Stimulated activated CD4-positive, alpha-beta T cell treated with anti-CD3 and anti-CD28 coated beads, Interleukin-1b, Interleukin-23, amount 100 ng/mL, for 4 hours (primary cell): Measurements from ENCODE around the gene NPBWR2.
"Not testable (repeated sequence)": the region's sequence is repeated elsewhere in the genome, so short reads cannot be mapped to it uniquely, and the experiment has no call there.

Experiments
- DNase-seq, 2 donors: peaks; one replicate each; pipeline ENCODE4 v3.0.0-alpha.2; 2020; ENCODE audit warnings: low read depth in 2 of 2

Gene NPBWR2

DNA sequence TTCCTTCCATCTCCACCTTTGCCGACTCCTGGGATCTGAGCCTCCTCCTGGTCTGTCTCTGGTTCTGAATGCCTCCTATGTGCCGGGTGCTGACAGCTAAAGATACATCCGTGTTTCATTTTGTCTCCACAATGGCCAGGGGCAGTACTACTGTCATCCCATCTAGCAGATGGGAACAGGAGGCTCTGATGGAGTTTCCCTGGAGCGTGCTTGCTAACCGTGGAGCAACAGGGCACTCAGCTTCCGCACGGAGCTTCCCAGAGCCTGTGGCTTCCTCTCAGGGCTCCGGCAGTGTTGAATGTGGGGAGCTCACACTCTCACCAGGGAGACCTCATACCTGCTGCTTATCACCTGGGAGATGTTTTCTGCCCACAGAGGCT lies 11.9 kb upstream of the NPBWR2 start:
- DNase-seq: no peak

GRCh38 chr20:64117432-64117777 lies 10.0 kb upstream of the NPBWR2 start:
- DNase-seq: not testable (repeated sequence)

- DNase-seq: no peak
Measured at GRCh38 chr20:64116541-64117431, 9.4 kb upstream of the NPBWR2 start.

DNA sequence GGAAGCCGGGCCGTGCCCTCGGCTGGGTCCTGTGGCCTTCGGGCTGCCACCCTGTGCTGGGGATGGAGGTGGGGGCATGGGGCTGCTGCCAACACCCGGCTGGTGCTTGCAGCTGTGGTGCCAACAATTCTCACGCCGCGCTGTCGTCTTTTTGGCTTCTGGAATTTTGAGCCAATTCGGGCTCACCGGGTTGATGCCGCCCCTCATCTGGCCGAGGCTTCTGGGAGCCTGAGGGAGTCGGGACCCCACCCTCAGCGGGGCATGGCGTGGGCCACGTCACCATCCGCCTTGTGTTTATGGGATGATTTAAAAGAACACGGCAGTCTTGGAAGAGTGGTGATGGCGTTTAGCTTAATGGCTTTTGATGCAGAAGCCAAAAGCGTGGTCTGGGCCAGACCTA lies 8.7 kb upstream of the NPBWR2 start:
- DNase-seq: no peak

GRCh38 chr20:64115171-64115911 lies 8.0 kb upstream of the NPBWR2 start:
- no peak for DNase-seq

DNA sequence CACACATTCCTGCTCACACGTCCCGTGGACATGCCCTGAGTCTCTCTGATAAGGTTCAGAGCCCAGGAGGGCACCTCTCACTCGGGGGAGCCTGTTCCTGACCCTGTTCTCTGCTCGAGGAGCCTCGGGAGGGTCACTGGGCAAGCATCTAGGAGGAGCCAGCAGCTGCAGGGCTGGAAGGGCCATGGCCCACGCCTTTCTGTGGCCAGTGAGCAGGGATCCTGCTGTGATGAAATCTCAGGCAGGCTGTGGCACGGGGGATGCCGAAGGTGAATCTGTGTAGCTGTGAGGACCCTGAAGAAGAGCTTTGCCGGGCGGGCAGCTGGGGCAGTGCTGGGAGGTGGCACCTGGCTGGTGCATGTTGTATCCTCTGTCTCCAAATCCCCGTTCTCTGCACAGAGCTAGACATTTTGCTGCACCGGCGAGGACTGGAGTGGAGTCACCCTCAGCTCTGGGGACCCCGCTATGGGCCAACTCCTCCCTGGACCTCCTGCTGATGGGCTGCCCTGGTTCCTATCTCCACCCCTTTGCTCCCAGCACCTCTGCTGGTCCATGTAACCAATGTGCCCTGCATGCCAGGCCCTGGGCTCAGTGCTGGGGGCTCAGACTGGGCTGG lies 7.1 kb upstream of the NPBWR2 start:
- DNase-seq: no peak

DNA sequence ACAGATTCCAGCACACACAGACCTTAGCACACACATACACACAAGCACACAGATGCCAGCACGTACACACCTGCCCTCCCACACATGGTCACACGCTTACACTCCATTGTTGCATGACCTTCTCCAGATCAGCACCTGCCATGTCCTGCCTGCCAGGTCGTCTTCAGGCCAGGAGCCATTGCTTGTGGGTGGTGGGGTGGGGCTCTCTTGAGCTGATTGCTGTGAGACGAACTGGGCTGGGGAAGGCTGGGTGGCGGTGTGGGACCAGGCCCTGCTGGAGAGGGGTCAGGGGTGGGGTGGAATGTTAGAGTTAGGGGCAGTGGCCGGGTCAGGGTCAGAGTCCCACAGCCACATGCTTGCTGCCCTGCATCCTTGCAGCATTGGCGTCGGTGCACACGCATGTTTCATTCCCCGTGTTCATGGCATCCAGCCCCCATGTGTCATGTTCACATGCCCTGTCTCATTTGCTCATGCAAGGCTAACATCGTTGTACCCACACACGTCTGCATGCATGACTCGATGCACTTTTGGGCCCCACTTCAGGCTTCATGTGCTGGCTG lies 6.5 kb upstream of the NPBWR2 start:
- DNase-seq: no peak

GRCh38 chr20:64113444-64113775 lies 6.0 kb upstream of the NPBWR2 start:
- no peak for DNase-seq

DNA sequence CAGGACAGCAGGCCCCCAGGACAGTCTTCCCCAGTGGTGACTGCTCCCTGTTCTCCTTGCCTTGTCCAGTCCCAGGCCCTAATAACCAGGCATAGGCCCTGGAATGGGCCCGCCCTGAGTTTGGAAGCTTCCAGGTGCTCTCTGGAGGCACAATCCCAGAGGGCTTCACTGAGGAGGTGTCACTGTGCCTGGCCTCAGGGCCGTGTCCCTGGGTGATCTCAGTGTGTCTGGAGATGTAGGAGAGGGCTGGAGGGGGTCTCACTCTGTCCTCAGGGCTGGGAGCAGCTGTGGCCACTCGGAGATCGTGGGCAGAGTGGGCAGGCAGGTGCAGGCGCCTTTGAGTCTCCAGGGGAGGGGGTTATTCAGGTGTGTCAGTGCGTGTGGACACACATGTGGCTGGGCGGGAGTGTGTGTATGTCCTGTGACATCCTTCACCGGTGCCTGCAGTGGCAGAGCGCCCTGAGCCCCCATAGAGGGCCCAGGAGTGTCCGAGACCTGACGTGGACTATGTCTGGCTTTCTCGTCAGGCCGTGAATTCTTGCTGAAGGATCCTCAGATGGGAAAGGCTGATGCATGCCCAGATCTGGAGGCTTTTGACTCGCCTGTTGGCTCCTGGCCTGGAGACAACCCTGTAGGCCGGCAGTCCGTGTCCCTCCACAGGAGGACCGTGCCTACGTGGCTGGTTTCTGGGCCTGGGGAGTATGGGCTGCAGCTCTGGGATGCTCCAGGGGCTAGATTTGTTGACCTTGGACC lies 5.5 kb upstream of the NPBWR2 start:
- no peak for DNase-seq

GRCh38 chr20:64111841-64112641 lies 4.7 kb upstream of the NPBWR2 start:
- DNase-seq: no peak

- no peak for DNase-seq
Measured at GRCh38 chr20:64110411-64111068, 3.2 kb upstream of the NPBWR2 start.

DNA sequence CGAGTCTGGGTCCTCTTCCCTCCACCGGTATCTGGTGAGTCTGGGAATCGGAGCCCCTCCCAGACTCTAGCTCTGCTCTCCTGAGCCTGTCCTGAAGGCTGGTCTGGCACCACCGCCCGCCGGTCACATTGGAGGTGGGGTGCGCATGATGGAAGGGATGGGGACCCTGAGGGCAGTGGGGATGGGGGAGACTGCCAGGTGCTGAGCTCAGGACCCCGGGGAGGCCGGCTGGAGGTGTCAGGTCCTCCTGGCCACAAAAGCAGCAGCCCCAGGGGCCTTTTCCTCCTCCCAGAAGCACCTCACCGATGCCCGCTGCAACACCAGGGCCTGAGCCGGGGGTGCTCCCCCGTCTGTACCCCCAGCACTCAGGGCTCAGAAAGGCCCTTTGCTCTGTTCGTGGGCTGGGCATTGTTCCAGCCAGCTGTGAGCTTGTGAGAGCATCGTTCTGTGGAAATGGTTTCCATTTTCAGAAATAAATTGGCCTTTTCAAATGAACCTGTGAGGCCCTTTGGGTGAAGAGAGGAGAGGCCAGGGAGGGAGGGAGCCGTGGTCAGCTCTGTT lies 2.5 kb upstream of the NPBWR2 start:
- DNase-seq: no peak

- DNase-seq: no peak
Measured at GRCh38 chr20:64108731-64109681, 1.6 kb upstream of the NPBWR2 start.

DNA sequence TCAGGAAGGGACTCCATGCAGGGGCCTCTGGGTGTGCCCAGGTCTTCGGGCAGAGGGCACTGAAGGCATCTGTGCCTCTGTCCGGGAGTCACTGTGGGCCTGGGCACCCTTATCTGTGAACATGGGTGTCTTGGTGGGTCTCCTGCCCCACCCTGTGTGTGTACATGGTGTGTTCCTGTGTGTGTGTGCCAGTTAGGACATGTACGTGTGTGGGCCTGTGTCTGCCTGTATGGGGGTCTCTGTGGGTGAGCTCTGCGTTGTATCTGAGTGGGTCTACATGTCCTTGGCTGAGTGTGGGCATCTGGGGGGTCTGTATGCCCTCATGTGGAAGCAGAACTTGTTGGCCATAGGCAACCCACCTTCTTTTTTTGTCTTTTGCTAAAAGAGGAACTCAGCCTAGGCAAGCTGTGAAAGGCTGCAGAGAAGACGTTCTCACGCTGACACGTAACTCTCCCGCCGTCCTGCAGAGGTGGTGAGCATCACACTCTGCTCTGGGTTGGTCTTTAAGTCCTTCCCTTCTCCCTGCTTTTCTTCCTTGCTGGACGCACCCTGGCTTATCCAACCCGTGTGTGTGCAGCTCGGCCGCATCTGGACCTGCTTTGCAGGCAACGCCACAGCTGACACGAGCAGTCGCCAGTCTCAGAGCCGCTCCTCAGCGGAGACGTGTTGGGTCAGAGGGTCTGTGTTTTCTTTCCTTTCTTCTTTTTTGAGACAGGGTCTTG lies 532 bp upstream of the NPBWR2 start:
- no peak for DNase-seq

DNA sequence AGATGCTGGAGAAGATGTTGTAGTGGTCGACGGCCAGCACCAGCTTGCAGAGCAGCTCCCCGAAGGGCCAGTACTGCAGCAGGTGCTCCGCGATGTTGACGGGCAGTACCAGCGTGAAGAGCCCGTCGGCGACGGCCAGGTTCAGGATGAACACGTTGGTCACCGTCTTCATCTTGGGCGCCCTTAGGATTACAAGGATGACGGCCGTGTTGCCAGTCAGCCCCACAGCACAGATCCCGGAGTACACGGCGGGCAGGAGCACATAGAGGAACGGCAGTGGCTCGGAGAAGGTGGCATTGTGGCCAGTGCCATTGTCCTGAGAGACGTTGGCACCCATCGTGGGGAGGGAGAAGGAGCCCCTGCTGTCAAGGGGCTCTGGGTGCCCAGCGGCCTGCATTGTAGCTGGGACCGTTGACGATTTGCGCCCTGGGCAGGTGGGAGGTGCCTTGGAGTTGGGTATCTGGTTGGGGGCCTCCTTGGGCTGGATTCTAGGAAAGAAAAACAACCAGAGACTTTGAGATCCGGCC lies 867 bp downstream of the NPBWR2 start:
- DNase-seq: no peak

GRCh38 chr20:64105846-64106434 lies 1.4 kb downstream of the NPBWR2 start:
- DNase-seq: no peak

GRCh38 chr20:64104667-64105451 lies 2.5 kb downstream of the NPBWR2 start:
- DNase-seq: no peak
